Activated CD8-positive, alpha-beta memory T cell treated with anti-CD3 and anti-CD28 coated beads for 36 hours (primary cell): ENCODE results near the gene TRIM56. TPM values are rescaled to one million over a fixed set of nuclear protein-coding genes. Genes with fewer than 3 reads are reported as not detected.

Source experiments
- CTCF ChIA-PET: fragments of 350-600 bp; sonication (Branson Sonifier 250); formaldehyde crosslinking; loops from one replicate; lab custom pipeline; 2021; ENCODE audit warnings: antibody characterized with exemption; lab: Charles Lee
- POLR2A ChIA-PET: fragments of 350-600 bp; sonication (Branson Sonifier 250); formaldehyde crosslinking; loops from one replicate; lab custom pipeline; 2021; ENCODE audit warnings: antibody characterized with exemption; lab: Charles Lee
- total RNA-seq, 2 experiments: library from RNA; stranded (reverse); gene quantifications; one replicate each; pipeline ENCODE4 v1.2.3, GENCODE V29; 2021

The TRIM56 gene
- total RNA-seq, 2 experiments from 2014 or later, result 28.5 to 28.8 TPM

DNA sequence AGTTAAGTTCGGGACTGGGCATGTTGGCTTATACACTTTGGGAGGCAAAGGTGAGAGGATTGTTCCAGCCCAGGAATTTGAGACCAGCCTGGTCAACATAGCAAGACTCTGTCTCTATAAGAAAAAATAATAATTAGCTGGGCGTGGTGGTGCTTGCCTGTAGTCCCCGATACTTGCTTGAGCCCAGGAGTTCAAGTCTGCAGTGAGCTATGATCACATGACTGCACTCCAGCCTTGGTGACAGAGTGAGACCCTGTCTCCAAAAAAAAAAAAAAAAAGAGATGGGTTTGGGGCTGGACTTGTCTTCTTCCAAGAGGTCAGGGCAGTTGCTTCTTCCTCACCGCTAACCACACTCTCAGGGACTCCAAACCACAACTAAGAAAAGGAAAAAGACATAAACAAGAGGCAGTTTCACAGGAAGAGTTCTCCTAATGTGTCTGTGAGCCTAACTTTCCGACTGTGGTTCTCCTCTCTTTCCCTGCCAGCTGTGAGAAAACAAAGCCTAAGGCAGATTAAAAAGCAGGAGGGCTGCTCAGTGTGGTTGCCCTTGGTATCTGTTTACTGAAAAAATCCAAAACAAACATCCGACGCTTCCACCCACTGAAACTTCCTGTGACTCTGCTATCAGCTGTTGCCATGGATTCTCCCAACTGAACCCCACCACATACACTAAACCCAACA is 39.2 kb downstream of the TRIM56 start:
- ChIA-PET POLR2A (no interaction called here), CTCF (interaction anchor here (0.6 to 2.6 kb wide), 3 partner anchors 19 to 47 kb away, joined by 5 to 11 read pairs (median 7); no protein-coding TSS in a partner anchor)

DNA sequence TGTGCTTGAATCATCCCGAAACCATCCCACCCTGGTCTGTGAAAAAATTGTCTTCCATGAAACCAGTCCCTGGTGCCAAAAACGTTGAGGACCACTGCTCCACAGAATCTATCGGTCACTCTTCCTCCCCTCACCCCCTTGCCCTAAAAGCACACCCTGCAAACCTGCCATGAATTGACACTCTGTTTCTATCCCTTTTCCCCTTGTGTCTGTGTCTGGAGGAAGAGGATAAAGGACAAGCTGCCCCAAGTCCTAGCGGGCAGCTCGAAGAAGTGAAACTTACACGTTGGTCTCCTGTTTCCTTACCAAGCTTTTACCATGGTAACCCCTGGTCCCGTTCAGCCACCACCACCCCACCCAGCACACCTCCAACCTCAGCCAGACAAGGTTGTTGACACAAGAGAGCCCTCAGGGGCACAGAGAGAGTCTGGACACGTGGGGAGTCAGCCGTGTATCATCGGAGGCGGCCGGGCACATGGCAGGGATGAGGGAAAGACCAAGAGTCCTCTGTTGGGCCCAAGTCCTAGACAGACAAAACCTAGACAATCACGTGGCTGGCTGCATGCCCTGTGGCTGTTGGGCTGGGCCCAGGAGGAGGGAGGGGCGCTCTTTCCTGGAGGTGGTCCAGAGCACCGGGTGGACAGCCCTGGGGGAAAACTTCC is 40.8 kb downstream of the TRIM56 start:
- ChIA-PET CTCF (interaction anchor here (1.3 to 2.6 kb wide), 3 partner anchors 18 to 92 kb away, joined by 4 to 11 read pairs (median 4); partner anchors contain the start of gene ZNHIT1), POLR2A (interaction anchor here (0.6 kb wide), 1 partner anchor 33 kb away, joined by 5 read pairs; no protein-coding TSS in a partner anchor)

DNA sequence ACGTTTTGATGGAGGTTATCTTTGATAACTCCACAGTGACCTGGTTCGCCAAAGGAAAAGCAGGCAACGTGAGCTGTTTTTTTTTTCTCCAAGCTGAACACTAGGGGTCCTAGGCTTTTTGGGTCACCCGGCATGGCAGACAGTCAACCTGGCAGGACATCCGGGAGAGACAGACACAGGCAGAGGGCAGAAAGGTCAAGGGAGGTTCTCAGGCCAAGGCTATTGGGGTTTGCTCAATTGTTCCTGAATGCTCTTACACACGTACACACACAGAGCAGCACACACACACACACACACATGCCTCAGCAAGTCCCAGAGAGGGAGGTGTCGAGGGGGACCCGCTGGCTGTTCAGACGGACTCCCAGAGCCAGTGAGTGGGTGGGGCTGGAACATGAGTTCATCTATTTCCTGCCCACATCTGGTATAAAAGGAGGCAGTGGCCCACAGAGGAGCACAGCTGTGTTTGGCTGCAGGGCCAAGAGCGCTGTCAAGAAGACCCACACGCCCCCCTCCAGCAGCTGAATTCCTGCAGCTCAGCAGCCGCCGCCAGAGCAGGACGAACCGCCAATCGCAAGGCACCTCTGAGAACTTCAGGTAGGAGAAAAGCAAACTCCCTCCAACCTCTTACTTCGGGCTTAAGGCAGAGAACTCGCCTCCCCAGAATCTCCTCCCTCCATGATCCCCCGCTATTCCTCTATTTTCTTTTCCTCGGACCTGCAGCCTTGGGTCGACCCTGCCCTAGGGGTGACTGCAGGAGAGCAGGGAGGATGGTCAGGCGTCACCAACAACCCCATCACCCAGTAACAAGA is 41.6 kb downstream of the TRIM56 start, which contains the start of gene SERPINE1:
Gene SERPINE1 (plus strand): TSS at position 454 of the 809 bp plus-strand sequence. CDS start 1,290 bp downstream, outside the sequence.
- POLR2A ChIA-PET, result no interaction called here
- CTCF ChIA-PET, result interaction anchor here (1.3 to 2.6 kb wide), 3 partner anchors 17 to 91 kb away, joined by 4 to 11 read pairs (median 4); partner anchors contain the start of gene ZNHIT1

DNA sequence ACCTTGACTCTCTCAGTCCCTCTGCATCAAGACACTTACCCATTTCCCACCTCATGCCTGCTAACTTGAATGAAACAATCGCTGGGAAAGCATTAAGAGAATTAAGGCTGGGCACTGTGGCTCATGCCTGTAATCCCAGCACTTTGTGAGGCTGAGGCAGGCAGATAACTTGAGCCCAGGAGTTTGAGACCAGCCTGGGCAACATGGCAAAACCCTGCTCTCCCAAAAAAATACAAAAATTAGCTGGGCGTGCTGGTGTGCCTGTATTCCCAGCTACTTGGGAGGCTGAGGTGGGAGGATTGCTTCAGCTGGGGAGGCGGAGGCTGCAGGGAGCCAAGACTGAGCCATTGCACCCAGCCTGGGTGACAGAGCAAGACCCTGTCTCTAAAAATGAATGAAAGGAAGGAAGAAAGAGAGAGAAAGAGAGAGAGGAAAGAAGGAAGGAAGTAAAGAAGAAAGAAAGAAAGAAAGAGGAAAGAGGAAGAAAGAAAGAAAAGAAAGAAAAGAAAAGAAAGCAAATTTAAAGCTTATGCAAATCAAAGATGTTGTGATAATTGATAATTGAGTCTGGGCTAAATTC is 42.3 kb downstream of the TRIM56 start:
- ChIA-PET POLR2A (interaction anchor here (0.6 kb wide), 1 partner anchor 236 kb away, joined by 3 read pairs; no protein-coding TSS in a partner anchor), CTCF (interaction anchor here (0.9 to 1.3 kb wide), 4 partner anchors 13 to 50 kb away, joined by 3 to 4 read pairs (median 4); no protein-coding TSS in a partner anchor)

DNA sequence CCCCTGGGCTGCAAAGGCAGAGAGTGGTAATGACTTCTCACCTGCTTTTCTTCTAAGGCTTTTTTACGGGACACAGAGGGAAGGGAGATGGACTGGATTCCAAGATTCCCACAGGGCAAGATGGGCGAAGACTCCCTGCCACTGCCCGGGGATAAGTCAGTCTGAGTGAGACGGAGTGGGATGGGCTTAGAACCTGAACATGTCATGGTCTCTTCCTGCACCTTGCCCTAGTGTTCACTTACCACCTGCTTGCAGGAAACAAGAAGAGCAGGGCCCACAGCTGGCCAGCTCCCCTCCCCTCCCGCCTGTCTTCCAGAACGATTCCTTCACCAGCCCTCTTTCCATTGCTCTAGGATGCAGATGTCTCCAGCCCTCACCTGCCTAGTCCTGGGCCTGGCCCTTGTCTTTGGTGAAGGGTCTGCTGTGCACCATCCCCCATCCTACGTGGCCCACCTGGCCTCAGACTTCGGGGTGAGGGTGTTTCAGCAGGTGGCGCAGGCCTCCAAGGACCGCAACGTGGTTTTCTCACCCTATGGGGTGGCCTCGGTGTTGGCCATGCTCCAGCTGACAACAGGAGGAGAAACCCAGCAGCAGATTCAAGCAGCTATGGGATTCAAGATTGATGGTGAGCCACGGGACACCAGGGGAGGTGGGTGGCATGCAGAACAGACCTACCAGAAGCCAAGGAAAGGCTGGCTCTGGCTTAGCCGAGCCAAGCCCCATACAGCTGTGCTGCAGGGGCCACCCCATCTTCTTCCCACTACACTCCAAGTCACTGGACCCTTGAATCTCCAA is 43.0 kb downstream of the TRIM56 start:
- ChIA-PET POLR2A (interaction anchor here (0.6 kb wide), 1 partner anchor 237 kb away, joined by 3 read pairs; no protein-coding TSS in a partner anchor), CTCF (interaction anchor here (0.9 to 1.3 kb wide), 4 partner anchors 13 to 155 kb away, joined by 3 to 4 read pairs (median 4); no protein-coding TSS in a partner anchor)

DNA sequence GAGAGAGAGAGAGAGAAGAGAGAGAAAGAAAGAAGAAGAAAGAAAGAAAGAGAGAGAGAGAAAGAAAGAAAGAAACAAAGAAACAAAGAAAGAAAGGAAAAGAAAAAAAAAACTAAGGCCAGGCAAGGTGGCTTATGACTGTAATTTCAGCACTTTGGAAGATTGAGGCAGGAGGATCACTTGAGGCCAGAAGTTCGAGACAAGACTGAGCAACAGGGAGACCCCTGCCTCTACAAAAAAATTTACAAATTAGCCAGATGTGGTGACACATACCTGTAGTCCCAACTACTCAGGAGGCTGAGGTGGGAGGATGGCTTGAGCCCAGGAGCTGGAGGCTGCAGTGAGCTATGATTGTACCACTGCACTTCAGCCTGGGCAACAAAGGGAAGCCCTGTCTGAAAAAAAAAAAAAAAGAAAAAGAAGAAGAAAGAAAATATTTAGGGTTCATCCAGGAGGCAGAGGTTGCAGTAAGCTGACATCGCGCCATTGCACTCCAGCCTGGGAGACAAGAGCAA is 44.4 kb downstream of the TRIM56 start:
- ChIA-PET POLR2A (no interaction called here), CTCF (interaction anchor here (1.0 kb wide), 1 partner anchor 153 kb away, joined by 3 read pairs; no protein-coding TSS in a partner anchor)

DNA sequence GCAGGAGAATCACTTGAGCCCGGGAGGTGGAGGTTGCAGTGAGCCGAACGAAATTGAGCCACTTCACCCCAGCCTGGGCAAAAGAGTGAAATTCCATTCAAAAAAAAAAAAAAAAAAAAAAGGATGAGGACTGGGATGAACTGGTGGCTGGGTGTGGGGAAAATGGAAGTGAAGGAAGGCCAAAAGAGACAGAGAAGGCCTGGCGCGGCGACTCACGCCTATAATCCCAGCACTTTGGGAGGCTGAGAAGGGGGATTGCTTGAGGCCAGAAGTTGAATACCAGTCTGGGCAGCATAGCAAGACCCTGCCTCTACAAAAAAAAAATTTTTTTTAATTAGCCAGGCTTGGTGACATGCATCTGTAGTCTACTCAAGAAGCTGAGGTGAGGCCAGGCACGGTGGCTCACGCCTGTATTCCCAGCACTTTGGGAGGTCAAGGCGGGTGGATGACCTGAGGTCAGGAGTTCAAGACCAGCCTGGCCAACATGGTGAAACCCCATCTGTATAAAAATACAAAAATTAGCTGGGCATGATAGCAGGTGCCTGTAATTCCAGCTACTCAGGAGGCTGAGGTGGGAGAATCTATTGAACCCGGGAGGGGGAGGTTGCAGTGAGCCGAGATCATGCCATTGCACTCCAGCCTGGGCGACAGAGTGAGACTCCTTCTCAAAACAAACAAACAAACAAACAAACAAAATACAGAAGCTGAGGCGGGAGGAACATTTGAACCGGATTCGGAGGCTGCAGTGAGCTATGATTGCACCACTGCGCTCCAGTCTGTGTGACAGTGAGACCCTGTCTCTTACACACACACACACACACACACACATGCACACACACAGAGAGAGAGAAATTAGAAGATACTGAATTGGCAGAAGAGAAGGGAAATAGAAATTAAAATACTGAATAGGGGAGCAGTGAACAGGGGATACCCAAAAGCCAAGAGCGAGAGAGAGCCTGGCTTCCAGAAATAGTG is 47.6 kb downstream of the TRIM56 start:
- POLR2A ChIA-PET, result interaction anchor here (0.6 kb wide), 1 partner anchor 25 kb away, joined by 4 read pairs; no protein-coding TSS in a partner anchor

DNA sequence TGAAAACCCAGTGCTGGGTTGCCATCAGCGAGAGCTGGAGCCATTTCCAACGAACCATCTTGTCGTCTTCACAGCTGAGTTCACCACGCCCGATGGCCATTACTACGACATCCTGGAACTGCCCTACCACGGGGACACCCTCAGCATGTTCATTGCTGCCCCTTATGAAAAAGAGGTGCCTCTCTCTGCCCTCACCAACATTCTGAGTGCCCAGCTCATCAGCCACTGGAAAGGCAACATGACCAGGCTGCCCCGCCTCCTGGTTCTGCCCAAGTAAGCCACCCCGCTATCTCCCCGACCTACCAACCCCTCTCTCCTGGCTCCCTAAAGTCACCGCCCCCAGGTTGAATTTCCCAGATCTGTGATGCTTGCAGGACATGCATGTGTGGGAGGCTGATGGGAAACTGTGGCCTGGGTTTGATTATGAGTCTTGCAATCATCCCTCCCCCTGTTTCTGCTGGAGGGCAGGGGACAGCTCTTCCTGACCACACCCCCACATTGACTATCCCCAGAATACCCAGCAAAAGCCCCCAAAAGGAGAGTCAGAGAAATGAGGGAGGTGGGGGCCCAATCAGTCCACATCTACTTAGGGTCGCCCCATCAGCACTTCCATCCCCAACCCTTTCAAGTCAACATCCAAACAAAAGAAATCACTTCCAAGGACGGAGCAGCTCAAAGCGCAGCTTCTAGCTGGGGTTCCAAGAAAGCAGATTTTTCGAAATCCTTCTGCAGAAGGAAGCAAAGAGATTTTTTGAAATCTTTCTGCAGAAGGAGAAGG is 48.5 kb downstream of the TRIM56 start:
- ChIA-PET CTCF (interaction anchor here (0.7 to 1.8 kb wide), 3 partner anchors 10 to 58 kb away, joined by 3 to 12 read pairs (median 3); no protein-coding TSS in a partner anchor), POLR2A (no interaction called here)

More for the DNA sequence above, 47.6 kb downstream of the TRIM56 start:
- CTCF ChIA-PET, result interaction anchor here (1.3 to 1.8 kb wide), 2 partner anchors 10 to 56 kb away, joined by 3 to 12 read pairs; no protein-coding TSS in a partner anchor

DNA sequence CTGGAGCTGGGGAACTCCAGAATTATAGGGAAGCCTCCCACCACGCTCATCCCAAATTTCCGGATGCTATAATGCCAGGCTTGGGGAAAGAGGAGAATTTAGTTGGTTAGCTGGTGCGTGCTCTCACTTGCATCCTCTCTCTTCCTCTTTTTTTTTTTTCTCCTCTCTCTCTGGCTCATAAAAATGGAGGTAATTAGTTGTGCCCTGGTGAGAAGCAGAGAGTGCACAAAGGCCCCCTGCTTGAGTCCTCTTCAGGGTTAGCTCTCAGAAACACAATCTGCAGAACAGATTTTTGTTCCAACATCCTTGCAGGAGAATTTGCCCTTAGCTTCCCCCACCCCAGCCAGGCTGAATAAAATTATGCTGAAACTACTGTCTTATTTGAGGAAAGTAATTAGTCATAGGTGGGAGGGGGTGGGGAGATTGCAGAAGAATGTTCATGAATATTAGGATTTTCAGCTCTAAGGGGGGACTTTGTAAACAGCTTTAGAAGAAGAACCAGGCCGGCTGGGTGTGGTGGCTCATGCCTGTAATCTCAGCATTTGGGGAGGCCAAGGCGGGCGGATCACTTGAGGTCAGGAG is 49.2 kb downstream of the TRIM56 start:
- ChIA-PET CTCF (interaction anchor here (0.6 to 1.8 kb wide), 3 partner anchors 9 to 58 kb away, joined by 3 to 12 read pairs (median 5); no protein-coding TSS in a partner anchor), POLR2A (no interaction called here)

DNA sequence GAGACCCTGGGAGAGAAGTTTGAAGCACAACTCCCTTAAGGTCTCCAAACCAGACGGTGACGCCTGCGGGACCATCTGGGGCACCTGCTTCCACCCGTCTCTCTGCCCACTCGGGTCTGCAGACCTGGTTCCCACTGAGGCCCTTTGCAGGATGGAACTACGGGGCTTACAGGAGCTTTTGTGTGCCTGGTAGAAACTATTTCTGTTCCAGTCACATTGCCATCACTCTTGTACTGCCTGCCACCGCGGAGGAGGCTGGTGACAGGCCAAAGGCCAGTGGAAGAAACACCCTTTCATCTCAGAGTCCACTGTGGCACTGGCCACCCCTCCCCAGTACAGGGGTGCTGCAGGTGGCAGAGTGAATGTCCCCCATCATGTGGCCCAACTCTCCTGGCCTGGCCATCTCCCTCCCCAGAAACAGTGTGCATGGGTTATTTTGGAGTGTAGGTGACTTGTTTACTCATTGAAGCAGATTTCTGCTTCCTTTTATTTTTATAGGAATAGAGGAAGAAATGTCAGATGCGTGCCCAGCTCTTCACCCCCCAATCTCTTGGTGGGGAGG is 52.5 kb downstream of the TRIM56 start:
- ChIA-PET CTCF (interaction anchor here (0.5 to 1.9 kb wide), 6 partner anchors 11 to 875 kb away, joined by 3 to 6 read pairs (median 4); partner anchors contain the start of genes PLOD3 and ZNHIT1), POLR2A (no interaction called here)

DNA sequence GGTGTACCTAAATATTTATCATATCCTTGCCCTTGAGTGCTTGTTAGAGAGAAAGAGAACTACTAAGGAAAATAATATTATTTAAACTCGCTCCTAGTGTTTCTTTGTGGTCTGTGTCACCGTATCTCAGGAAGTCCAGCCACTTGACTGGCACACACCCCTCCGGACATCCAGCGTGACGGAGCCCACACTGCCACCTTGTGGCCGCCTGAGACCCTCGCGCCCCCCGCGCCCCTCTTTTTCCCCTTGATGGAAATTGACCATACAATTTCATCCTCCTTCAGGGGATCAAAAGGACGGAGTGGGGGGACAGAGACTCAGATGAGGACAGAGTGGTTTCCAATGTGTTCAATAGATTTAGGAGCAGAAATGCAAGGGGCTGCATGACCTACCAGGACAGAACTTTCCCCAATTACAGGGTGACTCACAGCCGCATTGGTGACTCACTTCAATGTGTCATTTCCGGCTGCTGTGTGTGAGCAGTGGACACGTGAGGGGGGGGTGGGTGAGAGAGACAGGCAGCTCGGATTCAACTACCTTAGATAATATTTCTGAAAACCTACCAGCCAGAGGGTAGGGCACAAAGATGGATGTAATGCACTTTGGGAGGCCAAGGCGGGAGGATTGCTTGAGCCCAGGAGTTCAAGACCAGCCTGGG is 53.1 kb downstream of the TRIM56 start:
- ChIA-PET CTCF (interaction anchor here (1.1 to 1.9 kb wide), 4 partner anchors 33 to 80 kb away, joined by 3 to 6 read pairs (median 5); partner anchors contain the start of genes PLOD3 and ZNHIT1), POLR2A (no interaction called here)

DNA sequence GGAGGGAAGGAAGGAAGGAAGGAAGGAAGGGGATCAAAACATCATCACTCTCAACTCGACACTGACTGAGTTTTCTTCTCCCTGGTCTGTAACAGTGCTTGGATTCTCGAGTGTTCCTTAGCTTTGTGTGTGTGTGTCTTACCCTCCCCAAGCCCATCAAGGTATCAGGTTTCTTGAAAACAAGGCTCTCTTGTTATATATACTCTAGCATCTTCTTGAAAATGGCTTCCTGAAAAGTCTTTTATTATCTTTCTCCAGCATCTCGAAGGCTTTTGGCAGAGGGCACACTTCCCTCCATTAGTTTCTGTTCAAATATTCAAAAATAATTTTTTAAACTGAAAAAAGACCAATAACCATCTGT is 55.0 kb downstream of the TRIM56 start:
- ChIA-PET POLR2A (no interaction called here), CTCF (interaction anchor here (1.0 to 9.0 kb wide), 5 partner anchors 13 to 142 kb away, joined by 3 to 70 read pairs (median 4); partner anchors contain the start of gene FIS1)

DNA sequence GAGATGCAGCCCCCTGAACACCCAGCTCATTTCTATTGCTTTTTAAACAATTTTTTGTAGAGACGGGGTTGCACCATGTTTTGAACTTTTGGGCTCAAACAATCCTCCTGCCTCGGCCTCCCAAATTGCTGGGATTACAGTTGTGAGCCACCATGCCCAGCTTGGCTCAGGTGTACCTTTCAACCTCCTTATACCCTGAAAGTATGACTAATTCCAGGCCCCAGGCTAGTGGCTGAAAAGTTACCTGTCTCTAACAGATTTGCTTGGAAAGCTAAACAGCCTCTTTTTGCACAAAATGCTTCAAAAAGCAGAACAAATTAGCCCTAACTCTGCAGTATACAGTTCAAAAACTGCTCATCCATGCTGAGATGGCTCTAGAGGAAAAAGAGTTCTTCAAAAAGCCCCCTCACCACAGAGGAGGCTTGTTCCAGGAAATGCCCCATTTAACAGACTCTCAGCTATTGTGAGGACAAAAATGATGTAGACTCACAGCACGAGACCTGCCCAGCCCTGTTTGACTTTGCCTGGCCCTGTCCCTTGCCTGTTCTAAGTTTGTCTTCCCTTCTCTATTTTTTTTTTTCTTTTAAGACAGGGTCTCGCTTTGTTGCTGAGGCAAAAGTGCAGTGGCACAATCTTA is 55.6 kb downstream of the TRIM56 start:
- CTCF ChIA-PET, result interaction anchor here (1.0 to 9.0 kb wide), 6 partner anchors 13 to 142 kb away, joined by 3 to 70 read pairs (median 4); partner anchors contain the start of gene FIS1

More for the DNA sequence above, 55.6 kb downstream of the TRIM56 start:
- POLR2A ChIA-PET, result no interaction called here
